HepG2 (cell line): ENCODE measurements around the gene DIAPH3. TPM values are rescaled to one million over a fixed set of nuclear protein-coding genes. Genes with fewer than 3 reads are reported as not detected.

ENCODE experiments used
- ARNT2 ChIP-seq: sonication (generic); formaldehyde crosslinking; IDR thresholded peaks from 2 replicates; pipeline ENCODE4 v1.8.0; 2022; ENCODE audit warnings: mild to moderate bottlenecking, low read depth, missing genetic modification reagents, moderate library complexity
- DR1 ChIP-seq: sonication (generic); formaldehyde crosslinking; IDR thresholded peaks from 2 replicates; pipeline ENCODE4 v1.8.0; 2021; ENCODE audit warnings: mild to moderate bottlenecking, missing genetic modification reagents, inconsistent platforms
- GABPA ChIP-seq, 2 experiments: IDR thresholded peaks; 2 replicates each; pipeline ENCODE4 v1.6.1; 2011 to 2016; ENCODE audit warnings: low read depth in 2 of 2, low read length in 1 of 2, missing biosample characterization in 1 of 2, missing genetic modification characterization in 1 of 2
- HNF4A ChIP-seq: sonication (generic); formaldehyde crosslinking; IDR thresholded peaks from 2 replicates; pipeline ENCODE4 v1.4.0; 2020; ENCODE audit warnings: missing genetic modification reagents
- MAFF ChIP-seq: IDR thresholded peaks from 2 replicates; pipeline ENCODE4 v1.6.1; 2011; ENCODE audit warnings: low read depth, low read length, improper control_type of control experiment
- MTA1 ChIP-seq: sonication (generic); formaldehyde crosslinking; IDR thresholded peaks from 2 replicates; pipeline ENCODE4 v1.4.0; 2020; ENCODE audit warnings: missing genetic modification reagents, mild to moderate bottlenecking, borderline replicate concordance
- NR2F2 ChIP-seq: IDR thresholded peaks from 2 replicates; pipeline ENCODE4 v1.6.1; 2012; ENCODE audit warnings: low read depth, inconsistent platforms, borderline replicate concordance
- SMAD1 ChIP-seq: sonication (generic); formaldehyde crosslinking; IDR thresholded peaks from 2 replicates; pipeline ENCODE4 v1.4.0; 2020; ENCODE audit warnings: missing genetic modification reagents, low read depth, mild to moderate bottlenecking, borderline replicate concordance
- SMAD3 ChIP-seq: sonication (generic); formaldehyde crosslinking; IDR thresholded peaks from 2 replicates; pipeline ENCODE4 v1.4.0; 2020; ENCODE audit warnings: missing genetic modification reagents
- SOX13 ChIP-seq, 3 experiments: fragments of 450-650 bp in 1 of 3; sonication (generic) in 1 of 3; formaldehyde crosslinking in 1 of 3; IDR thresholded peaks in 2 of 3; conservative IDR thresholded peaks in 1 of 3; 2 replicates each; pipeline versions ENCODE4 v1.5.0 to v1.6.1; 2016 to 2020; ENCODE audit warnings: antibody characterized with exemption in 1 of 3, mild to moderate bottlenecking in 1 of 3, missing compliant biosample characterization in 1 of 3, missing genetic modification reagents in 1 of 3, moderate library complexity in 1 of 3
- TCF7 ChIP-seq: sonication (generic); IDR thresholded peaks from 2 replicates; pipeline ENCODE4 v1.6.1; 2016; ENCODE audit warnings: antibody characterized with exemption, low read depth
- ZNF343 ChIP-seq: sonication (generic); formaldehyde crosslinking; IDR thresholded peaks from 2 replicates; pipeline ENCODE4 v1.4.0; 2020; ENCODE audit warnings: mild to moderate bottlenecking, missing genetic modification reagents
- ZNF704 ChIP-seq: sonication (generic); formaldehyde crosslinking; IDR thresholded peaks from 2 replicates; pipeline ENCODE4 v1.8.1; 2023; ENCODE audit warnings: mild to moderate bottlenecking, inconsistent platforms, moderate library complexity, missing genetic modification reagents, borderline replicate concordance
- ZSCAN29 ChIP-seq: sonication (generic); formaldehyde crosslinking; conservative IDR thresholded peaks from 2 replicates; pipeline ENCODE4 v1.4.0; 2020; ENCODE audit warnings: mild to moderate bottlenecking, missing genetic modification reagents
- polyA plus RNA-seq, 8 experiments: library from polyadenylated mRNA; depleted of rRNA in 3 of 8; stranded (reverse) in 7 of 8; unstranded in 1 of 8; fragments of >200 nt; fragmentation: Illumina TruSeq in 4 of 8; extraction: Trizol in 4 of 8; gene quantifications; 2 replicates each; pipeline versions ENCODE4 v1.2.1 to v1.2.3, GENCODE V29; 2011 to 2016; ENCODE audit warnings: low read depth in 4 of 8, missing spikeins in 1 of 8, mixed read lengths in 1 of 8; ENCODE audit not compliant: insufficient read depth in 1 of 8
- total RNA-seq, 5 experiments: library from RNA; depleted of rRNA; stranded (reverse); fragments of >200 nt; fragmentation: Illumina TruSeq; extraction: Trizol; gene quantifications; 2 replicates each; pipeline ENCODE4 v1.2.3, GENCODE V29; 2016; ENCODE audit warnings: low read depth in 1 of 5
- TF ChIP-seq, protein P1 (sequence below): sonication (generic); formaldehyde crosslinking; IDR thresholded peaks from 2 replicates; pipeline ENCODE4 v1.5.0; 2020; ENCODE audit warnings: mild to moderate bottlenecking, missing genetic modification reagents
- TF ChIP-seq, protein P2 (sequence below): sonication (generic); formaldehyde crosslinking; IDR thresholded peaks from 2 replicates; pipeline ENCODE4 v1.4.0; 2020; ENCODE audit warnings: mild to moderate bottlenecking, missing genetic modification reagents
- TF ChIP-seq, protein P3 (sequence below): sonication (generic); formaldehyde crosslinking; IDR thresholded peaks from 2 replicates; pipeline ENCODE4 v1.9.0; 2021; ENCODE audit warnings: missing genetic modification reagents, borderline replicate concordance
- TF ChIP-seq, protein P4 (sequence below): sonication (generic); formaldehyde crosslinking; conservative IDR thresholded peaks from 2 replicates; pipeline ENCODE4 v1.4.0; 2020; ENCODE audit warnings: mild to moderate bottlenecking, missing genetic modification reagents, moderate library complexity

The DIAPH3 gene
- total and polyA plus RNA-seq, 2 of the 13 experiments (the other 11 are each of a cell fraction or from before 2014, with no cell fraction given): 4.0 to 9.3 TPM

GRCh38 chr13:59690857-59691500 is 472.7 kb downstream of the DIAPH3 start (continued):
- TF ChIP-seq, protein P1, sequence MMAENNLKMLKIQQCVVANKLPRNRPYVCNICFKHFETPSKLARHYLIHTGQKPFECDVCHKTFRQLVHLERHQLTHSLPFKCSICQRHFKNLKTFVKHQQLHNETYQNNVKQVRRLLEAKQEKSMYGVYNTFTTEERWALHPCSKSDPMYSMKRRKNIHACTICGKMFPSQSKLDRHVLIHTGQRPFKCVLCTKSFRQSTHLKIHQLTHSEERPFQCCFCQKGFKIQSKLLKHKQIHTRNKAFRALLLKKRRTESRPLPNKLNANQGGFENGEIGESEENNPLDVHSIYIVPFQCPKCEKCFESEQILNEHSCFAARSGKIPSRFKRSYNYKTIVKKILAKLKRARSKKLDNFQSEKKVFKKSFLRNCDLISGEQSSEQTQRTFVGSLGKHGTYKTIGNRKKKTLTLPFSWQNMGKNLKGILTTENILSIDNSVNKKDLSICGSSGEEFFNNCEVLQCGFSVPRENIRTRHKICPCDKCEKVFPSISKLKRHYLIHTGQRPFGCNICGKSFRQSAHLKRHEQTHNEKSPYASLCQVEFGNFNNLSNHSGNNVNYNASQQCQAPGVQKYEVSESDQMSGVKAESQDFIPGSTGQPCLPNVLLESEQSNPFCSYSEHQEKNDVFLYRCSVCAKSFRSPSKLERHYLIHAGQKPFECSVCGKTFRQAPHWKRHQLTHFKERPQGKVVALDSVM (CRISPR knock-in tag): no peak
- TF ChIP-seq TCF7 (peak; percentile 58), MAFF (0 out of 2 replicates have a peak, but pooled peaks have one; percentile 37), SMAD3 (0 out of 2 replicates have a peak, but pooled peaks have one; percentile 8), NR2F2 (peak; percentile 58; the same call in 1 of the 2 replicates), SMAD1 (CRISPR knock-in tag) (no peak), ARNT2 (no peak), DR1 (CRISPR knock-in tag) (no peak), SOX13 (IDR thresholded peaks at IDR 0.05) (no peak), SOX13 (CRISPR knock-in tag; conservative IDR thresholded peaks at IDR 0.05 in 1 of 2, IDR thresholded peaks at IDR 0.05 in 1 of 2) (no peak), ZNF343 (no peak), ZNF704 (CRISPR knock-in tag) (no peak), HNF4A (CRISPR knock-in tag) (peak; percentile 80), ZSCAN29 (CRISPR knock-in tag) (no peak), GABPA (IDR thresholded peaks at IDR 0.05; ENCODE audit: low read depth, low read length) (no peak), GABPA (CRISPR knock-in tag; IDR thresholded peaks at IDR 0.05; ENCODE audit: low read depth) (0 out of 2 replicates have a peak, but pooled peaks have one; percentile 15), MTA1 (no peak)
- TF ChIP-seq, protein P2, sequence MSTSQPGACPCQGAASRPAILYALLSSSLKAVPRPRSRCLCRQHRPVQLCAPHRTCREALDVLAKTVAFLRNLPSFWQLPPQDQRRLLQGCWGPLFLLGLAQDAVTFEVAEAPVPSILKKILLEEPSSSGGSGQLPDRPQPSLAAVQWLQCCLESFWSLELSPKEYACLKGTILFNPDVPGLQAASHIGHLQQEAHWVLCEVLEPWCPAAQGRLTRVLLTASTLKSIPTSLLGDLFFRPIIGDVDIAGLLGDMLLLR: no peak
- TF ChIP-seq, protein P3, sequence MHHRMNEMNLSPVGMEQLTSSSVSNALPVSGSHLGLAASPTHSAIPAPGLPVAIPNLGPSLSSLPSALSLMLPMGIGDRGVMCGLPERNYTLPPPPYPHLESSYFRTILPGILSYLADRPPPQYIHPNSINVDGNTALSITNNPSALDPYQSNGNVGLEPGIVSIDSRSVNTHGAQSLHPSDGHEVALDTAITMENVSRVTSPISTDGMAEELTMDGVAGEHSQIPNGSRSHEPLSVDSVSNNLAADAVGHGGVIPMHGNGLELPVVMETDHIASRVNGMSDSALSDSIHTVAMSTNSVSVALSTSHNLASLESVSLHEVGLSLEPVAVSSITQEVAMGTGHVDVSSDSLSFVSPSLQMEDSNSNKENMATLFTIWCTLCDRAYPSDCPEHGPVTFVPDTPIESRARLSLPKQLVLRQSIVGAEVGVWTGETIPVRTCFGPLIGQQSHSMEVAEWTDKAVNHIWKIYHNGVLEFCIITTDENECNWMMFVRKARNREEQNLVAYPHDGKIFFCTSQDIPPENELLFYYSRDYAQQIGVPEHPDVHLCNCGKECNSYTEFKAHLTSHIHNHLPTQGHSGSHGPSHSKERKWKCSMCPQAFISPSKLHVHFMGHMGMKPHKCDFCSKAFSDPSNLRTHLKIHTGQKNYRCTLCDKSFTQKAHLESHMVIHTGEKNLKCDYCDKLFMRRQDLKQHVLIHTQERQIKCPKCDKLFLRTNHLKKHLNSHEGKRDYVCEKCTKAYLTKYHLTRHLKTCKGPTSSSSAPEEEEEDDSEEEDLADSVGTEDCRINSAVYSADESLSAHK (CRISPR knock-in tag): no peak
- TF ChIP-seq, protein P4, sequence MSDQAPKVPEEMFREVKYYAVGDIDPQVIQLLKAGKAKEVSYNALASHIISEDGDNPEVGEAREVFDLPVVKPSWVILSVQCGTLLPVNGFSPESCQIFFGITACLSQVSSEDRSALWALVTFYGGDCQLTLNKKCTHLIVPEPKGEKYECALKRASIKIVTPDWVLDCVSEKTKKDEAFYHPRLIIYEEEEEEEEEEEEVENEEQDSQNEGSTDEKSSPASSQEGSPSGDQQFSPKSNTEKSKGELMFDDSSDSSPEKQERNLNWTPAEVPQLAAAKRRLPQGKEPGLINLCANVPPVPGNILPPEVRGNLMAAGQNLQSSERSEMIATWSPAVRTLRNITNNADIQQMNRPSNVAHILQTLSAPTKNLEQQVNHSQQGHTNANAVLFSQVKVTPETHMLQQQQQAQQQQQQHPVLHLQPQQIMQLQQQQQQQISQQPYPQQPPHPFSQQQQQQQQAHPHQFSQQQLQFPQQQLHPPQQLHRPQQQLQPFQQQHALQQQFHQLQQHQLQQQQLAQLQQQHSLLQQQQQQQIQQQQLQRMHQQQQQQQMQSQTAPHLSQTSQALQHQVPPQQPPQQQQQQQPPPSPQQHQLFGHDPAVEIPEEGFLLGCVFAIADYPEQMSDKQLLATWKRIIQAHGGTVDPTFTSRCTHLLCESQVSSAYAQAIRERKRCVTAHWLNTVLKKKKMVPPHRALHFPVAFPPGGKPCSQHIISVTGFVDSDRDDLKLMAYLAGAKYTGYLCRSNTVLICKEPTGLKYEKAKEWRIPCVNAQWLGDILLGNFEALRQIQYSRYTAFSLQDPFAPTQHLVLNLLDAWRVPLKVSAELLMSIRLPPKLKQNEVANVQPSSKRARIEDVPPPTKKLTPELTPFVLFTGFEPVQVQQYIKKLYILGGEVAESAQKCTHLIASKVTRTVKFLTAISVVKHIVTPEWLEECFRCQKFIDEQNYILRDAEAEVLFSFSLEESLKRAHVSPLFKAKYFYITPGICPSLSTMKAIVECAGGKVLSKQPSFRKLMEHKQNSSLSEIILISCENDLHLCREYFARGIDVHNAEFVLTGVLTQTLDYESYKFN (CRISPR knock-in tag): peak; percentile 68; the same call in 1 of the 2 replicates
